GM18502 (cell line): ENCODE results near the gene CHID1.

ENCODE experiments used
- ATAC-seq: cut with Tn5 transposase; IDR thresholded peaks from one replicate; pipeline ENCODE4 v1.9.1; 2021; ENCODE audit warnings: mild to moderate bottlenecking; ENCODE audit not compliant: unreplicated experiment, poor library complexity

The CHID1 gene

GRCh38 chr11:911031-911889, 650 bp upstream of the CHID1 start:
- peak; percentile 39 for ATAC-seq

GRCh38 chr11:910044-910588, 494 bp downstream of the CHID1 start:
- ATAC-seq, result peak; percentile 11

- ATAC-seq, result no peak
Measured at GRCh38 chr11:909406-909805, 1.2 kb downstream of the CHID1 start.

- no peak for ATAC-seq
Measured at GRCh38 chr11:908273-908672, 2.3 kb downstream of the CHID1 start.

GRCh38 chr11:907668-908067, 2.9 kb downstream of the CHID1 start:
- ATAC-seq, result no peak

GRCh38 chr11:905952-906351, 4.7 kb downstream of the CHID1 start:
- no peak for ATAC-seq

- ATAC-seq, result no peak
Measured at GRCh38 chr11:904380-904779, 6.2 kb downstream of the CHID1 start.

GRCh38 chr11:901452-902061, 9.1 kb downstream of the CHID1 start:
- ATAC-seq, result no peak

GRCh38 chr11:900545-900944, 10.1 kb downstream of the CHID1 start:
- no peak for ATAC-seq

GRCh38 chr11:899724-900123, 10.9 kb downstream of the CHID1 start:
- no peak for ATAC-seq

GRCh38 chr11:898540-899190, 11.9 kb downstream of the CHID1 start:
- no peak for ATAC-seq

- no peak for ATAC-seq
Measured at GRCh38 chr11:898143-898511, 12.5 kb downstream of the CHID1 start.

GRCh38 chr11:897253-898142, 13.1 kb downstream of the CHID1 start:
- no peak for ATAC-seq

GRCh38 chr11:895331-896110, 15.1 kb downstream of the CHID1 start:
- no peak for ATAC-seq

- no peak for ATAC-seq
Measured at GRCh38 chr11:894575-895201, 15.9 kb downstream of the CHID1 start.

GRCh38 chr11:893008-893654, 17.5 kb downstream of the CHID1 start:
- ATAC-seq, result no peak

GRCh38 chr11:890794-891540, 19.6 kb downstream of the CHID1 start:
- ATAC-seq, result no peak
